Cardiac fibroblast (primary cell): ENCODE data around the gene TBC1D3.
"Not testable (repeated sequence)": the region's sequence is repeated elsewhere in the genome, so short reads cannot be mapped to it uniquely, and the experiment has no call there.

Experiments
- DNase-seq, 2 donors: peaks; one replicate each; pipeline versions ENCODE4 v3.0.0 to v3.0.0-alpha.2; 2010; ENCODE audit warnings: low read depth in 2 of 2
- H3K4me3 ChIP-seq, 2 donors: replicated peaks in 1 of 2; 1 replicate in 1 of 2; 2 replicates in 1 of 2; pipeline ENCODE4 v1.5.1; 2011; ENCODE audit warnings: low read depth in 2 of 2, low read length in 2 of 2, mild to moderate bottlenecking in 2 of 2, moderate library complexity in 1 of 2

TBC1D3 gene

GRCh38 chr17:38192455-38192854 lies at the start of gene TBC1D3:
TSS of gene TBC1D3 (minus strand) at chr17:38192555. CDS start at chr17:38191029, 1,526 bp downstream.
- not testable (repeated sequence) for DNase-seq, H3K4me3 ChIP-seq

- H3K4me3 ChIP-seq = not testable (repeated sequence)
Observed at GRCh38 chr17:38232790-38233189, 40.4 kb upstream of the TBC1D3 start.

GRCh38 chr17:38225844-38226495 lies 33.6 kb upstream of the TBC1D3 start:
- not testable (repeated sequence) for DNase-seq, H3K4me3 ChIP-seq

More at GRCh38 chr17:38232790-38233189, 40.4 kb upstream of the TBC1D3 start:
- not testable (repeated sequence) for DNase-seq

- not testable (repeated sequence) for H3K4me3 ChIP-seq, DNase-seq
Observed at GRCh38 chr17:38220867-38221266, 28.5 kb upstream of the TBC1D3 start.

- DNase-seq, H3K4me3 ChIP-seq: not testable (repeated sequence)
Observed at GRCh38 chr17:38200271-38200670, 7.9 kb upstream of the TBC1D3 start.

GRCh38 chr17:38134860-38135259 lies 57.5 kb downstream of the TBC1D3 start:
- not testable (repeated sequence) for H3K4me3 ChIP-seq

More at GRCh38 chr17:38134860-38135259, 57.5 kb downstream of the TBC1D3 start:
- DNase-seq = not testable (repeated sequence)
